Fibroblast of lung (primary cell): ENCODE measurements around the gene PTCRA. TPM values are rescaled to one million over a fixed set of nuclear protein-coding genes. Genes with fewer than 3 reads are reported as not detected.
"Not testable (repeated sequence)": the region's sequence is repeated elsewhere in the genome, so short reads cannot be mapped to it uniquely, and the experiment has no call there.

Source experiments
- DNase-seq, 2 donors: peaks; one replicate each; pipeline versions ENCODE4 v3.0.0 to v3.0.0-alpha.2; 2010; ENCODE audit warnings: low read depth in 2 of 2
- H2AFZ ChIP-seq: 2 replicates; pipeline ENCODE4 v1.5.1; 2012; ENCODE audit warnings: low read length, control low read depth, inconsistent platforms
- H3K27ac ChIP-seq: 2 replicates; pipeline ENCODE4 v1.5.1; 2011; ENCODE audit warnings: low read length, control low read depth; ENCODE audit not compliant: insufficient read depth
- H3K27me3 ChIP-seq: 2 replicates; pipeline ENCODE4 v1.5.1; 2011; ENCODE audit warnings: mild to moderate bottlenecking, low read length; ENCODE audit not compliant: control insufficient read depth, insufficient read depth
- H3K36me3 ChIP-seq: 2 replicates; pipeline ENCODE4 v1.5.1; 2011; ENCODE audit warnings: low read length; ENCODE audit not compliant: control insufficient read depth, insufficient read depth
- H3K4me1 ChIP-seq: 2 replicates; pipeline ENCODE4 v1.5.1; 2011; ENCODE audit warnings: low read length; ENCODE audit not compliant: control insufficient read depth, insufficient read depth; ENCODE audit errors: extremely low read depth
- H3K4me2 ChIP-seq: 2 replicates; pipeline ENCODE4 v1.5.1; 2011; ENCODE audit warnings: low read length, control low read depth; ENCODE audit not compliant: insufficient read depth; ENCODE audit errors: extremely low read depth
- H3K4me3 ChIP-seq, 4 experiments: fragments of 200-600 bp in 1 of 4; sonication (generic) in 1 of 4; replicated peaks in 1 of 4; 2 replicates each; pipeline ENCODE4 v1.5.1; 2011 to 2016; ENCODE audit warnings: low read length in 4 of 4, low read depth in 3 of 4, mild to moderate bottlenecking in 3 of 4, control low read depth in 2 of 4, inconsistent platforms in 1 of 4, mixed read lengths in 1 of 4; ENCODE audit not compliant: insufficient read depth in 1 of 4; ENCODE audit errors: control extremely low read depth in 1 of 4
- H3K79me2 ChIP-seq: 2 replicates; pipeline ENCODE4 v1.5.1; 2012; ENCODE audit warnings: mild to moderate bottlenecking, low read length, inconsistent platforms; ENCODE audit not compliant: control insufficient read depth, insufficient read depth
- H3K9ac ChIP-seq: 2 replicates; pipeline ENCODE4 v1.5.1; 2011; ENCODE audit warnings: mild to moderate bottlenecking, low read length, control low read depth; ENCODE audit not compliant: insufficient read depth
- H3K9me3 ChIP-seq: 2 replicates; pipeline ENCODE4 v1.5.1; 2012; ENCODE audit warnings: low read depth, low read length; ENCODE audit not compliant: control insufficient read depth, insufficient read depth
- H4K20me1 ChIP-seq: 2 replicates; pipeline ENCODE4 v1.5.1; 2011; ENCODE audit warnings: low read length; ENCODE audit not compliant: control insufficient read depth, insufficient read depth; ENCODE audit errors: extremely low read depth
- CTCF ChIP-seq, 2 donors: IDR thresholded peaks in 1 of 2; conservative IDR thresholded peaks in 1 of 2; 1 replicate in 1 of 2; 2 replicates in 1 of 2; pipeline ENCODE4 v1.5.1; 2011 to 2012; ENCODE audit warnings: low read length in 2 of 2, control low read depth in 1 of 2, inconsistent platforms in 1 of 2, low read depth in 1 of 2, mild to moderate bottlenecking in 1 of 2
- EZH2 ChIP-seq: IDR thresholded peaks from 2 replicates; pipeline ENCODE4 v1.5.1; 2012; ENCODE audit warnings: low read length, control low read depth, mild to moderate bottlenecking; ENCODE audit errors: missing control alignments
- polyA plus RNA-seq, 2 donors: library from polyadenylated mRNA; depleted of rRNA in 1 of 2; stranded (reverse) in 1 of 2; unstranded in 1 of 2; fragments of >200 nt; gene quantifications; 2 replicates each; pipeline ENCODE4 v1.2.1, GENCODE V29; 2011 to 2012; ENCODE audit warnings: missing spikeins in 1 of 2
- total RNA-seq: library from RNA; depleted of rRNA; stranded (reverse); fragments of >200 nt; gene quantifications from 2 replicates; pipeline ENCODE4 v1.2.1, GENCODE V29; 2014

Gene PTCRA
- total and polyA plus RNA-seq, 2 donors (not counting 1 experiment from before 2014, with no cell fraction given), result not detected

GRCh38 chr6:42940493-42941045 lies 24.7 kb downstream of the PTCRA start:
- H3K79me2 ChIP-seq, result no peaks in the 10 kb centered on the region
- H3K27me3 ChIP-seq, result no peaks in the 10 kb centered on the region
- H4K20me1 ChIP-seq, result no peaks in the 10 kb centered on the region
- H3K4me1 ChIP-seq, result no peaks in the 10 kb centered on the region
- no peaks in the 10 kb centered on the region for H3K9me3 ChIP-seq
- H3K4me3 ChIP-seq, result no peak overlapping the region
- no peak for TF ChIP-seq EZH2
- no peak for TF ChIP-seq CTCF (conservative IDR thresholded peaks at IDR 0.05 in 1 of 2, IDR thresholded peaks at IDR 0.05 in 1 of 2; ENCODE audit: low read depth in 1 of 2, low read length in 2 of 2)
- H2AFZ ChIP-seq, result no peak overlapping the region
- H3K36me3 ChIP-seq, result peaks cover 12% of the 10 kb centered on the region
- H3K27ac ChIP-seq, result no peak overlapping the region
- no peak overlapping the region for H3K4me2 ChIP-seq
- DNase-seq, result no peak
- no peak overlapping the region for H3K9ac ChIP-seq

- H3K27ac ChIP-seq, H4K20me1 ChIP-seq: not testable (repeated sequence)
Measured at GRCh38 chr6:42941356-42941755, 25.5 kb downstream of the PTCRA start.

GRCh38 chr6:42942444-42942843 lies 26.6 kb downstream of the PTCRA start:
- peaks cover 6% of the 10 kb centered on the region for H3K36me3 ChIP-seq
- no peak overlapping the region for H3K4me2 ChIP-seq
- H3K27ac ChIP-seq, result no peak overlapping the region
- H3K4me3 ChIP-seq, result no peak overlapping the region
- H3K79me2 ChIP-seq, result no peaks in the 10 kb centered on the region
- no peaks in the 10 kb centered on the region for H3K27me3 ChIP-seq
- no peaks in the 10 kb centered on the region for H4K20me1 ChIP-seq
- H3K9me3 ChIP-seq, result no peaks in the 10 kb centered on the region
- H3K4me1 ChIP-seq, result no peaks in the 10 kb centered on the region
- no peak overlapping the region for H3K9ac ChIP-seq
- no peak for DNase-seq
- TF ChIP-seq CTCF (conservative IDR thresholded peaks at IDR 0.05 in 1 of 2, IDR thresholded peaks at IDR 0.05 in 1 of 2; ENCODE audit: low read depth in 1 of 2, low read length in 2 of 2), result no peak
- TF ChIP-seq EZH2, result no peak
- no peak overlapping the region for H2AFZ ChIP-seq

More at GRCh38 chr6:42941356-42941755, 25.5 kb downstream of the PTCRA start:
- H3K27me3 ChIP-seq, H3K4me1 ChIP-seq, H3K4me3 ChIP-seq, DNase-seq, H3K36me3 ChIP-seq, H3K9ac ChIP-seq, H2AFZ ChIP-seq, H3K4me2 ChIP-seq, H3K79me2 ChIP-seq, H3K9me3 ChIP-seq: not testable (repeated sequence)
